Measurements from ENCODE around the gene UBE2M. TPM values are rescaled to one million over a fixed set of nuclear protein-coding genes. Genes with fewer than 3 reads are reported as not detected.
"Not testable (repeated sequence)": the region's sequence is repeated elsewhere in the genome, so short reads cannot be mapped to it uniquely, and the experiment has no call there.

UBE2M gene
- total RNA-seq, 1 experiment from 2014 or later: 127 TPM

DNA sequence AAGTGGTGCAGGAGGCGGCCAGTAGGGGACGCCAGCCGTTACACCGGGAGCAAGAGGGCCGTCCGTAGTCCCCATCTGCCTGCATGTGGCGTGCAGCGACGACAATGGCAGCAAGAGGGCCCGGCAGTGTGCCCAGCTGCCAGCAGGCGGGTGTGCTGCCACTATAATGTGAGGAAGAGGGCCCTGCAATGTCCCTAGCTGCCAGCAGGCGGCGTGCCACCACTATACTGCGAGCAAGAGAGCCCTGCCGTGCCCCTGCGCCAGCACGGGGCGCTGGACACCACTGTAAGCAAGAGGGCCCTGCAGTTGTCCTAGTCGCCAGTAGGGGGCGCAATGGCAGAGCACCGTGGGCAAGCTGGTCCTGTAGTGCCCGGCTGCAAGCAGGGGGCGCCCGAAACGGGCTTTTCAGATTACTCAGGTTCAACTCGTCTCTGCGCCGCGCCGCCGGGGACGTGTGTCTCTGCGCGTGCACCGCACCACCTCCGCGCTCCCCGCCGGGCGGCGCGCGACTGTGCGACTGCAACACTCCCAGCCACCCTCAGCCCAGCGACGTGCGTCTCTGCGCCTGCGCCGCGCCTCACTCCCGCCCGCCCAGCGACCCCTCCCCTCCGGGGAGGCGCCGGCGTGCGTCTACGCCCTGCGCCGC lies 48.0 kb upstream of the UBE2M start:
- not testable (repeated sequence) for H2BK12ac ChIP-seq (ENCODE audit: insufficient read length, low read depth, low read length); H3K9ac ChIP-seq (ENCODE audit: extremely low read depth, insufficient read length, low read length); H3K4me1 ChIP-seq (ENCODE audit: insufficient read depth, low read length); H4K8ac ChIP-seq (replicated peaks; ENCODE audit: insufficient read length, low read depth, low read length); H3K27ac Mint-ChIP-seq; H3K4ac ChIP-seq (ENCODE audit: low read depth, low read length); H3K27me3 ChIP-seq (ENCODE audit: insufficient read depth, low read length); H2BK5ac ChIP-seq (ENCODE audit: insufficient read length, low read length); H3K14ac ChIP-seq (ENCODE audit: insufficient read depth, low read length); H4K91ac ChIP-seq (ENCODE audit: insufficient read length, low read depth, low read length); H3K79me1 ChIP-seq (ENCODE audit: insufficient read depth, low read depth, low read length, poor library complexity, severe bottlenecking); H3K9me3 ChIP-seq (ENCODE audit: control insufficient read depth, low read depth, low read length); H2AK5ac ChIP-seq (ENCODE audit: insufficient read length, low read length); H3K79me2 ChIP-seq (ENCODE audit: insufficient read depth, low read length); H4K20me1 ChIP-seq (ENCODE audit: control insufficient read depth, insufficient read depth, insufficient read length); H2BK15ac ChIP-seq (ENCODE audit: low read depth, low read length); H3K27ac ChIP-seq (ENCODE audit: insufficient read length, low read depth, low read length); H3K23ac ChIP-seq (ENCODE audit: insufficient read length, low read depth, low read length); H4K5ac ChIP-seq (ENCODE audit: insufficient read length, low read depth, low read length); H3K36me3 Mint-ChIP-seq (ENCODE audit: insufficient read depth in 1 of 3, low read depth in 3 of 3); H3K27me3 Mint-ChIP-seq (ENCODE audit: low read depth); H3K4me1 Mint-ChIP-seq; H3K18ac ChIP-seq (ENCODE audit: insufficient read length, low read depth, low read length); DNase-seq; H3K4me2 ChIP-seq (ENCODE audit: insufficient read depth, insufficient read length, low read length); H3K9me3 Mint-ChIP-seq; H3T11ph ChIP-seq (ENCODE audit: low read length); H3K4me3 Mint-ChIP-seq; H2BK20ac ChIP-seq (ENCODE audit: low read depth, low read length, poor library complexity, severe bottlenecking); H2BK120ac ChIP-seq (ENCODE audit: low read depth, low read length, poor library complexity, severe bottlenecking); H2AFZ ChIP-seq (ENCODE audit: low read length); H3K56ac ChIP-seq (ENCODE audit: insufficient read length, low read depth, low read length); H3K23me2 ChIP-seq (ENCODE audit: insufficient read length, low read depth, low read length, poor library complexity, severe bottlenecking)
- no CpG with 5 or more reads among the region's 62 CpGs for WGBS (ENCODE audit: extremely low coverage, insufficient read length, low lambda C conversion rate)

All from H9 (cell line).